MM.1S (cell line): ENCODE measurements around the gene DNAH6.

Experiments
- CTCF ChIP-seq: fragments of 300-600 bp; sonication (generic); IDR thresholded peaks from 2 replicates; pipeline ENCODE4 v1.5.1; 2016; ENCODE audit warnings: antibody characterized with exemption, low read length, mixed read lengths
- EZH2phosphoT487 ChIP-seq: fragments of 300-600 bp; sonication (generic); IDR thresholded peaks from 2 replicates; pipeline ENCODE4 v1.6.1; 2018; ENCODE audit warnings: antibody characterized with exemption, low read length

DNA sequence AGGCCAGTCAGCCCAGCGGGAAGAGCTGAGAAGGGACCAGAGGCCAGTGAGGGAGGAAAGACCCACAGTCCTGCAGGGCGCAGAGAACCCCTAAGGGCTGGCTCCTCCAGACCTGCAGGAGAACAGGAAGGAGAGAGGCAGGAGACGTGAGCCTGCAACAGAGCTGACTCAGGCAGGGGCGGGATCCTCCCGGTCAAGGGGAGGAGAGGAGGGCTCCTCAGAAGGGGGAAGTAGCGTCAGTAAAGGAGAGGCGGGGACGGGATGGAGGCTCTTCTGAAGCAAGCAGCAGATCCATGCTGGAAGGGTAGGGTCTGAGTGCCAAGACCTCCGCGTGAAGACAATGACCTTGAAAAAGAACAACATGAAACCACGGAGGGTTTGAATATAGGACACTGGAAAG lies 313.8 kb downstream of the DNAH6 start:
- TF ChIP-seq EZH2phosphoT487, result no peak
- no peak for TF ChIP-seq CTCF
